NCI-H2029 (cell line): Measurements from ENCODE around the gene ALOX15B.
"Not testable (repeated sequence)": the region's sequence is repeated elsewhere in the genome, so short reads cannot be mapped to it uniquely, and the experiment has no call there.

Experiments
- DNase-seq: peaks from one replicate; lab custom pipeline; 2025; lab: John Stamatoyannopoulos, UW

The ALOX15B gene

DNA sequence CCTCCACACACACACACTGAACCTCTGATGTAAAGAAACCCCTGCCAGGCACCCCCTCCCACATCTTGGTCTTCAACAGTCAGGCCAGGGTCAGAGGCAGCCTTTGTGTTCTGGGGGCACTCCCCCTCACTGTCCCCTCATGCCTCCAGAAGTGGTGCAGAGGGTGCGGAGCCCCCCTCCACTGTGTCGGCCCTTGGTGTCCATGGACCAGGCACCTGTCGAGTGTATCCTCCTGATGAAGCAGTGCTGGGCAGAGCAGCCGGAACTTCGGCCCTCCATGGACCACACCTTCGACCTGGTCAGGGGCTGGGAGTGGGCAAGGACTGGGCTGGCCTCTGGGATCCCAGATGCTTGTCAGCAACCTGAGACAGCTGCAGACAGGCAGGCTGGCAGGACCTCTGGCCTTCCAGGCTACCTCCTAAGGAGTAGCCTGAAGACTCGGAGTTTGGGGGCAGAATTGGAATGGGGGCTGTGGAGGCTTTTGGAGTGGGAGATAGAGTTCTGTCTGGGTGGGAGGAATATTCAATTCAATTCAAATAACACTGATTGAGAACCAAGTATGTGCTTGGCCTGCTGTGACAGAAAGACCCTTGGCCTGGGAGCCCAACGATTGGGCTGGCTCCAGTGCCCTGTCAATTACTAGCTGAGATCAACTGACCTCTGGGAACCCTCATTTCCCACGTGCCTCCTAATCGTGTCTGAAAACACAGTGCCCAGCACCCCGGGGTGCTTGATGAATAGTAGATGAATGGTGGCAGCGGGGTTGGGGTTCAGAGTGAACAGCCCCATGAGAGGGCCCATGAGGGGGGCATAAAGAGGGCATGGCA lies 24.9 kb upstream of the ALOX15B start:
- no peak for DNase-seq

DNA sequence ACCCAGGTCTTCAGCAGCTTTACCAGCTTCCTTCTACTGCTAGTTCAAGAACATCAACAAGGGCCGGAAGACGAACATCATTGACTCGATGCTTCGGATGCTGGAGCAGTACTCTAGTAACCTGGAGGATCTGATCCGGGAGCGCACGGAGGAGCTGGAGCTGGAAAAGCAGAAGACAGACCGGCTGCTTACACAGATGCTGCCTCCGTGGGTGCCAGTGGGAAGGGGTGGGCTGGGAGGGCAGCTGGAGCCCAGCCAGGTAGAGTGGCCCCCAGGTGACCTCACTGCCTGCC lies 24.4 kb upstream of the ALOX15B start:
- DNase-seq, result no peak

DNA sequence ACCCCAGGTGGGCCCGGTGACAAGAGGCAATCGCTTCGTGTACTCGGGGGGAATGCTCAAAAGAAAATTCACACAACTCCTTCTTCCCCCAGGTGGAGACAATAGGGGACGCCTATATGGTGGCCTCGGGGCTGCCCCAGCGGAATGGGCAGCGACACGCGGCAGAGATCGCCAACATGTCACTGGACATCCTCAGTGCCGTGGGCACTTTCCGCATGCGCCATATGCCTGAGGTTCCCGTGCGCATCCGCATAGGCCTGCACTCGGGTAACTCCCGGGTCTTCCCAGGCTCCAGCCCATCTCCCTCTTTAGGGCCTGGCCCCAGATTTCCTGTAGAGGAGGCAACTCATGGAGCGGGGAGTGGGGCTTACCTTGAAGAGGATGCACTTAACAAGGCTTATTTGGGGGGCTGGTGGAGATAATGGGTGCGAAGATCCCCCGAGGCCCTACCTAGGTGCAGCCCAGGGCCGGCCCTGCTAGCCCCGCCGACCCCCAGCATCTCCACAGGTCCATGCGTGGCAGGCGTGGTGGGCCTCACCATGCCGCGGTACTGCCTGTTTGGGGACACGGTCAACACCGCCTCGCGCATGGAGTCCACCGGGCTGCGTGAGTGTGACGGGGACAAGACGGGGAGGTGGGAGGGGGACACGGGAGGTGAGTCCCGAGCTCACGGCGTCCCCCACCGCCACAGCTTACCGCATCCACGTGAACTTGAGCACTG lies 23.5 kb upstream of the ALOX15B start:
- no peak for DNase-seq

DNA sequence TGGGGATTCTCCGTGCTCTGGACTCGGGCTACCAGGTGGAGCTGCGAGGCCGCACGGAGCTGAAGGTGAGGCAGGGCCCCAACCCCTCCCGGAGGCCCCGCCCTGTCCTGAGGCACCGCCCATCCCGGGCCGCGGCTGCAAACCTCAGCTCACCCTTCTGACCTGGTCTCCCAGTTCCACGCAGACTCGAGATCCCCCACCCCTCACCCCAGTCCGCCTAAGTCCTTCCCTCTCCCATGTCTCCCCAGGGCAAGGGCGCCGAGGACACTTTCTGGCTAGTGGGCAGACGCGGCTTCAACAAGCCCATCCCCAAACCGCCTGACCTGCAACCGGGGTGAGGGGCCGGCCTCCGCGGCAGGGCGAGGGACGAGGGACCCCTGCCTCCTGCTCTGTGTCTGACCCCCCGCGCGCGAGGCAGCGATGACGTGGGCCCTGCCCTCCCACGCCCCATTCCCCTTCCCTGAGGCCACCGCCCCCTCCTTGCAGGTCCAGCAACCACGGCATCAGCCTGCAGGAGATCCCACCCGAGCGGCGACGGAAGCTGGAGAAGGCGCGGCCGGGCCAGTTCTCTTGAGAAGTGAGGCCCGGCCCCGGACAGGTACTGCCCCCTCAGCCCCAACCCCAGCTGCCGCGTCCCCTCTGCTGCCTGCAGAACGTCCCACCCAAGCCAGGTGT lies 22.8 kb upstream of the ALOX15B start:
- no peak for DNase-seq

DNA sequence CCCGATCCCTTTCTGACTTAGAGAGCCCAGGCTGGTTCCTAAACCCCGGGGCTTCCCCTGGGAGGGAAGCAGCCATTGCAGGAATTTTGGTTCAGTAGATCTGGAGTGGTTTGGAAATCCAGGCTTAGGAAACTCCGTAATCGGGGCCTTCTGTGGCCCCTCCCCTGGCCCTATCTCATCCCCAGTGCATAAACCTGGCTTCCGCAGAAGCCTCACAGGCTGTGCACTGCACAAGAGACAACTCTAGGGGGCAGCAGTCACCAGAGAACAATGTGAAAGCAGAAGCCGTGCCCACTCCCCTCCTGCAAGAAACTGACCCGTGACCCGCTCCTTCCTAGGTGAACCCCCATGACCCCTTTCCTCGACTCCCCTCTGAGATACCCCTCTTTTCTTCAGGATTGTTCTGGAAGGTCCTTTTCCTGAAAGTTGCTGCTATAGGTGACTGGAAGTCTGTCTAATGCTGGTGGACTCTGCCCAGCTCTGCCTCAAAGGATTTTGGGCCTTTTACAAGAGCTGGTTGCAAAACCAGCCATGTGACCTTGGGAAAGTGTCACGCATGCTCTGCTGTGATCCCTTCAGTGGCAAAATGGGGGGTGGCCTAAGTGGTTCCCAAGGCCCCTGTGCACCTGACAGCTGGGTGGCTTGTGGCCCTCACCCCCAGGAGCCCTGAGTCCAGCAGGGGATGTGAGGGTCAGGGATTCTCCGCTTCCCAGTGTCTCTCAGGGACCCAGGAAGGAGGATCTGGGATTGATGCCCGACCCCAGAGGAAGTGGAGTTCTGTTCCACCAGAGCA lies 22.0 kb upstream of the ALOX15B start:
- no peak for DNase-seq

- DNase-seq, result no peak
These were observed 20.4 kb upstream of the ALOX15B start for GRCh38 chr17:8018436-8018835.

DNA sequence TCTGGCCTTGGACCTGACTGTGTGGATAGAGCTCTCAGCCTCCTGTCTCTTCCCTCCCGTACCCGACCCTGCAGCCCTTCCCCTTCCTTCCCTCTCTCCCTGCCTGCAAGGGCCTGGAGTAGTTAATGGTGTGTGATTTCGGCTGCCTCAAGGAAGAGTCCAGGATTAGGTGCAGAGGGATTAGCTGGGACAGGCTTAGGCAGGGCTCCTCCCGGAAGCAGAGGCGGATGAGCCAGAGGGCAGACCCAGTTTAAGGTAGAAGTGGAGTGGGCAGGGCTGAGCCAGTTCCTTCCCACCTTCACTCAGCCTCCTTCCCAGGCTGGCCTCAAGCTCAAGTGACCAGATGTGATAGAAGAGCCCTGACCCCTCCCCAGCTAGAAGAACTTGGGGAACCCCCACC lies 19.7 kb upstream of the ALOX15B start:
- no peak for DNase-seq

DNA sequence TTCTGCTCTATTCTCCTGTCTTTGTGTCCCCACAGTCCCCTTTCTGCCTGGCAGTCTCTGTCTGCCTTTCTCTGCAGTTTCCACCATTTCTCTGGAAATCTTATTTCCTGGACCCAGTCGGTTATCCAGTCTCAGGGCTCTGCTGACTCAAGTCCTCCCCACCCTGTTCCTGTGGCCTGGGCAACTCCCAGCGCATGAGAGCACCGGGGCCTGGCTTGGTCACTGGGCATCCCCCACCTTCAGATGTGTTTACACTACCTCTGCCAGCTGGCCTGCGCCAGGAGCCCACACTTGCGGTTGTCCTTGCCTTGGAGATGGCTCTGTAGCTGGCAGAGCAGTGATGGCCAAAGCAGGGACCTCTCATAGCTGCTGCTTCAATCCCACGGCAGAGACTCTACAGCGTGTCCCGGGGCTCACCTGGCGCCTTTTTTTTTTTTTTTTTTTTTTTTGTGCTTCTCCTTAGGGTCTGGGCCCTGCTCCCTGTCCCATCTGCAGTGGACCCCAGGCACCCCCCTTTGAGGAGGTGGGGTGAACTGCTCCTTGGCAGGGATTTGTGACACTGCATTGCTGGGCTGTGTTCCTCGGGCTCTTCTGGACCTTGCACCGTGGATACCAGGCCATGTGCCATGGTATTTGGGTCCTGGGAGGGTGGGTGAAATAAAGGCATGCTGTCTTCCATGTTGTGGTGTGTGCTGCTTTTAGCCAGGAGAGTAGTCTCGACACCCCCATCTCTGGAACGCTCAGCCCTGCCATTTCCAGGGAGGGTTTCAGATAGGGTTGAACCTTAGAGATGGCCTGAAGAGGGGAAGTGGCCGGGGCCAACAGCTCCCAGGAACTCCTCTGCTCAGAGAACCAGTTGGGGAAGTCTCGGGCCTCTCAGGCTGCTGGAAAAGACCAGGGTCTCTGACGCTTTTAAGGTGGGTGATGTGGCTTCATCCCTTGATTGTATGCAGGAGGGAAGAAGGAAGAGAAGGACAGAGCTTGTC lies 18.9 kb upstream of the ALOX15B start:
- DNase-seq, result no peak

DNA sequence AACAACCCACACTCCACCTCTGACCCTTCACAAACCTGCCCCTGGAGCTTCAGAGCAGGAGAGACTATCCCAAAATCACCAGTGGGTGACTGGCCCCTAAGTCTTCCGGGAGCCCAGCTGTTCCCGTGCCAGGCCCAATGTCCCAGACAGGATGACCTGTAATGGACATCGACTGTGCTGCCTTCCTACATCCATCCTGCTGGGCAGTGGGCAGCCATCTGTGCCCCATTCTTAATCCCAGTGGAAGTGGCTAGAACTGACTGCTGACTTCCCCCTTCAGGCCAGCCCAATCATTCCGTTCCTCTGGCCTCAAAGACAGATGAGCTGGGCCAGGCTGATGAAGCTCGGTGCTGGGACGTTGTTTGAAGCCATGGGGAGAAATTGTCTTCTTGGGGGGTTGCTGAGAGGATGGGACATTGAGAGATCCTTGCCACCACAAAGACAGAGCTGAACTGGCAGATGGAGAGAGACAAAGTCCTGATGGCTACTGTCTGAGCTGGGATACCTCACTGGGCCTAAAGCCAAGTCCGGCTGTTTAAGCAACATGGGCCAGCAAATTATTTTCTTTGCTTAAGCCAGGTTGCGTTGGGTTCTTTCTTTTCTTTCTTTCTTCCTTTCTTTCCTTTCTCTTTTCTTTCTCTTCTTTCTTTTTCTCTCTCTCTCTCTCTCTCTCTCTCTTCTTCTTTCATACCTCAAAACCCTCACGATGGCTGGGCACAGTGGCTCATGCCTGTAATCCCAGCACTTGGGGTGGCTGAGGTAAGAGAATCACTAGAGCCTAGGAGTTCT lies 17.9 kb upstream of the ALOX15B start:
- DNase-seq, result no peak

GRCh38 chr17:8021565-8022359 lies 17.1 kb upstream of the ALOX15B start:
- no peak for DNase-seq

DNA sequence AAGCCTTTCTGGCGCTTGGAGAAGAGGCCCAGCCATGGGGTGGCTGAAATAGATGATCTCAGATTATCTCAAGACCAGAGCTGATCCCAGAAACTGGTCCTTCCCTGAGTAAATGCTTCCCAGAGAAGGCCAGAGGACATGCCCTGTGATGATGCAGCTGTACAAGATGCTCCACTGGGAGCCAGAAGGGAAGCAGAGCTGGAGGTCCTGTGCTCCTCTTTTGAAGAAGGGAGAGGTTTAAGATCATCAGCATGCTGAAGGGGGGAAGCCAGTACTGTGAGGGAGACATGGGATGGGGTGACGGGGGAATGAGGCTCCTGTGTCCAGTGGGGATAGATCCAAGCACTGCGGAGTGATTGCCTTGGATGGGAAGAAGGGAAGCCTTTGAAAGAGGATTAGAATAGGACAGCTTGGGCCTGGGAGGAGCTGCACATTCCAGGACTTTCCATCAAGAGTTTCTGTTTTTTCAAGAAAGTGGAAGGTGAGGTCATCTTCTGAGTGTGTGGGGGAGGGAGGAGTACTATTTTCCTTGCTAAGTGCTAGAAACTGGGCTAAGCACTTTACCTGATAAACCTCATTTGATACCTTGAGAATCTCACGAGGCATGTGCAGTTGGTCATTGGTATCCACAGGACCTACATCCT lies 16.4 kb upstream of the ALOX15B start:
- DNase-seq, result no peak

- DNase-seq, result not testable (repeated sequence)
These were observed 14.7 kb upstream of the ALOX15B start for GRCh38 chr17:8024161-8024560.

GRCh38 chr17:8025176-8025911 lies 13.5 kb upstream of the ALOX15B start:
- DNase-seq, result no peak

GRCh38 chr17:8029121-8029520 lies 9.7 kb upstream of the ALOX15B start:
- DNase-seq, result no peak

DNA sequence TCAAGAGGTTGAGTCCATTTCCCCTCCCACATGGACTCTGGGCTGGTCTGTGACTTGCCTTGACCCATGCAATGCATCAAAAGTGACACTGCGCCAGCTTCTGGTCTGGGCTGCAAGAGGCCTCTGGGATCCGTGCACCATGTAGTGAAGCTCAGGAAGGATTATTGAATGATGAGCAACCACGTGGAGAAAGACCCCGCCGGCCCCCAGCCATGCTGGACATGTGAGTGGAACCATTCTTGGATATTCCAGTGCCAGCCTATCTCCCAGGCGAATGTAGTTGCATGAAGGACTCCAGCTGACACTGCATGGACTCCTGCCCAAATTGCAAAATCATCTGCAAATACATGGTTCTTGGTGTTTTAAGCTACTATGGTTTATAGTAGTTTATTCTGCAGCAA lies 7.6 kb upstream of the ALOX15B start:
- DNase-seq, result no peak

DNA sequence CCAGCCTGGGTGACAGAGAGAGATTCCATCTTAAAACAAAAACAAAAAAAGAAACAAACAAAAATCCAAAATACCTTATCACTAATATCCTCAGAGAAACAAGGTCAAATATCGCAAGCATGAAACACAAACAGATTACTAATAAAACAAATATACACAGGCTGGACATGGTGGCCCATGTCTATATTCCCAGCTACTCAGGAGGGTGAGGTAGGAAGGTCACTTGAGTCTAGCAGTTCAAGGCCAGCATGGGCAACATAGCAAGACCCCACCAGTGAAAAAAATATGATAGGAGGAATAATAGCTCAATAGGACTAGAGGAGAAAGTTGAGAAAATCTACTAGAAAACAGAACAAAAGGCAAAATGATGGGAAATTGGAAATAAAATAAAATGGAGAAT lies 6.9 kb upstream of the ALOX15B start:
- DNase-seq, result no peak

DNA sequence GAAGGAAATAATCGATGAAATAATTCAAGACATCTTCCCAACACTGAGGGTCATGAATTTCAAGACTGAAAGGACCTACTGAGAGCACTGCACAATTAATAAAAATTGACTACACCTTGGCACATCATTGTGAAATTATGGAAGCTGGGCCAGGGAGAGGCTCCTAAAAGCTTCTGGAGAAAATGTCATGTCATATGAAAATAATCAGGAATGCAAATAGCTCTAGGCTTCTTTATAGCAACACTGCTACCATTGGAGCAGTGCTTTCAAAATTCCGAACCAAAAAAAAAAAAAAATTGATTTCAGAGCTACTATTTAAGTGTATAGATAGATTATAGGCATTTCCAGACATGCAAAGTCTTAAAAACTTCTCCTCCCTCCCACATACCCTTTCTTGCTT lies 6.4 kb upstream of the ALOX15B start:
- no peak for DNase-seq

GRCh38 chr17:8039611-8040168 lies 831 bp downstream of the ALOX15B start:
- DNase-seq, result no peak
